HG03196 (cell line): Measurements from ENCODE around the gene ROR2.
A peak's percentile ranks its signal among the peaks of the same experiment; 100 is the strongest.

ENCODE experiments used
- ATAC-seq: cut with Tn5 transposase; IDR thresholded peaks from one replicate; pipeline ENCODE4 v1.9.1; 2021; ENCODE audit not compliant: unreplicated experiment

ROR2 gene

GRCh38 chr9:91753711-91754110 is 196.3 kb downstream of the ROR2 start:
- no peak for ATAC-seq

- ATAC-seq: no peak
Measured at GRCh38 chr9:91751922-91752321, 198.1 kb downstream of the ROR2 start.

DNA sequence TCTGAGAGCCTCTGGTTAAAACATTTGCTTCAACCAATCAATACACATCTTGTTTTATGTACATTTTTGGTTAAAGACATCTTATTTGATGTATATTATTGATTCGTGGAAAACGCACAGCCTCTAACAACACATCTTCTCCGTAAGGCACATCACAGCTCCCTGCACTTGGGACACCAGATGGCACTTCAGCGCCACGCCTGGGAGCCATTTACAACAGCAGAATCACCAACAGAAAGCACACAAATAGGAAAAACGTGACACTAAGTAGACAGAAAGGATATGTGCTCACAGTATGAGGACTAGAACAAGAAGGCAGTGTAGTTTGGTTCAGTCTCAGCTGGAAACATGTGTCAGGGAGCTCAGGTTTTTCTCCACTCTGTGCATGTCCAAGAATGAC is 199.7 kb downstream of the ROR2 start:
- no peak for ATAC-seq

- no peak for ATAC-seq
Measured at GRCh38 chr9:91746904-91747303, 203.1 kb downstream of the ROR2 start.

- no peak for ATAC-seq
Measured at GRCh38 chr9:91746357-91746756, 203.7 kb downstream of the ROR2 start.

DNA sequence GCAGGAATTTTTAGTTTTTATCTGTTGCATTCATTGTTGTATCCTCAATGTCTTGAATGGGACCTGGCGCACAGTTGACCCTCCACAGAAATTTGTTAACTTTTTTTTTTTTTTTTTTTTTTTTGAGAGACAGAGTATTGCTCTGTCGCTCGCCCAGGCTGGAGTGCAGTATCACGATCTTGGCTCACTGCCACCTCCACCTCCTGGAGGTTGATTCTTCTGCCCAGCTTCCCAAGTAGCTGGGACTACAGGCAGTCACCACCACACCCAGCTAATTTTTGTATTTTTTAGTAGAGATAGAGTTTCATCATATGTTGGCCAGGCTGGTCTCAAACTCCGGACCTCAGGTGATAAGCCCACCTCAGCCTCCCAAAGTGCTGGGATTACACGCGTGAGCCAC is 205.9 kb downstream of the ROR2 start:
- ATAC-seq: no peak

DNA sequence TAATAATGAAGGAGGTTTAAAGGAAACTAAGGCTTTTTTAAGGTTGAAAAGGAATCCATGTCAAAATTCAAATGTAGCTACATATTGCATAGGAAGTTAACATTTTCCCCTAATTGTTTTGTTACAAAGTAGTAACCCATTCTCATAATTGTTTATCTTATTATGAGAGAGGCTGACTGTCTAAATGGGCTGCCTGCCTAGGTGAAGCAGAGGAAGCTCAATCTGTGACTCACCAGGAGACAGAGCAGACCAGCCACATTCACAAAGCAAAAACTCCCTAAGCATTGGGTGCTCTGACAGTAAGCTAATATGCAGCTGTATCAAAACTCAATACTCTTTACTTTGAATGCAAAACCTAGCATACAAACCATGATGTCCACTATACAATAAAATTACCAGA is 208.5 kb downstream of the ROR2 start:
- ATAC-seq: no peak

DNA sequence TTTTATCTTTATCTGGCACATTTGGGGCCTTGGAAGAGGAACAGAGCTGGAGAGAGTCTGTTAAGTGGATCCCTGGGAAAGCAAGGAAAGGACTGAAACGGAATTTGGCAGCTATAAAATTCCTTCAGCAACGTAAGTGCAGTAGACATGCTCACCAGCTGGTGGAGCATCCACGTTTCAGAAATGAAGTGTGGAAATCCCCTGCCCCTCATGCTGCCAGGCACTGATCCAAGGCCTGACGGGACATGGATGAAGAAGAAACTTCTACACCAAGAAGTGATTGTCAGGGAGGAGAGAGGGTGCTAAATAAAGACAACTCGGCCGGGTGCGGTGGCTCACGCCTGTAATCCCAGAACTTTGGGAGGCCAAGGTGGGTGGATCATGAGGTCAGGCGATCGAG is 209.3 kb downstream of the ROR2 start:
- no peak for ATAC-seq

- ATAC-seq: no peak
Measured at GRCh38 chr9:91736898-91737601, 213.0 kb downstream of the ROR2 start.

DNA sequence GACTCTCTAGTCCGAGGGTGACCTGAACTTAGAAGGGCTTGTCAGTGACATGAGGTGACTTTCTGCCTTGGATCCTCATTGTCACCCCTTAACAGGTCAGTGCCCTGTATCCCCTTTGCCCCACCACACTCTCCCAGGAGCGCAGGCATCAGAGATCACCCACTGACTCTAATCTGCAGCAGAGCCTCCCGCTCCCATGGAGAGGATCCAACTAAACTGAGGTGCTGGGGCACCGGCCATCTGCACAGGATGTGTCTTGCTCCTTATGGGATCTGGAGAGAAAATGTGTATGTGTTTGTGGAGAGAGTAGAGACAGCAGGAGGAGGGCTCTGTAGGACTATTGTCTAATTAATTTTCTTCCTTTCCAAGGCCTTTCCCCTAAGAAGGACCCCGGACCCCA is 213.7 kb downstream of the ROR2 start:
- ATAC-seq: no peak

DNA sequence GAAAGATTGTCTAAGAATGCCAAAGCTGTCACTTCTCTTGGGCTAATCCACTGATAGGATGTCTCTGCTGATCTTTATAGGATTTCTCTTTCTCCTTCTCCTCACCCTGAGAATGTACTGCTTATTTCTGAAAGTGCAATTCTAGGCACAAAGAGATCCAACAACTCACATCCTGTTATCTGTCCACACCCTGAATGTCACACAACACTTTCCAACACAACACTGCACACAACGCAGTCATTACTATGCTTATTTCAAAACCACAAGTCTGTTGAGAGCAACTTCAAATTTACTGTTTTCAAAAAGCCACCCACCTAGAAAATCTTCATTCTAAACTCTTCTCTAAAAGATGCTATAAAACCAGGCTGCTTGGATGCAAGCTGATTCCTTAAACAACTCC is 215.0 kb downstream of the ROR2 start:
- ATAC-seq: no peak

GRCh38 chr9:91734371-91734981 is 215.6 kb downstream of the ROR2 start:
- ATAC-seq: no peak

DNA sequence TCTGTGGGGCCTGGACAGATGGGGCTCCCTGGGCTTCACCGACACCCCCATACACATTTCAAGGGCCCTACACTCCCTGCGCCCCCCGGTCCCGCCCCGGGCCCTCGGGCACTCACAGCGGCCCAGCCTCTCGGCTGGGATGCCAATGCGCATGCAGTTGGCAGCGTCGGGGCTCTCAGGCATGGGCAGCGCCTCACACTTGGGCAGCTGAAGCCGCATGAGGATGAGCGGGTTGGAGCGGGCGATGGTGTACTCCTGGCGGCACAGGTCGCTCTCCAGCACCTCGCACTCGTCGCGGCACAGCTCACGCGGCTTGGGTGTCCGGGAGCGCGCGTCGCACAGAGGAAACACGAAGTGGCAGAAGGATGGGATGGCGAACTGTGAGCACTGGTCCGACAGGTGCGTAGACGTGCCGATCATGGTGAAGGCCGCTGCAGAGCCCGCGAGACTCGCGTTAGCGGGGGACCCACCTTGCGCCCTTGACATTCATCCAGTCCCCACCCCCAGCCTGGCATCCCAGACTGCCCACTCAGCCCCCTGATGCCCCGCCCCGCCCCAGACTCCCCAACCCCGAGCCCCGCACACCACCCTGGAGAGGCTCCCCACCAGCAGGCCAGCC is 216.9 kb downstream of the ROR2 start:
- ATAC-seq: no peak

- ATAC-seq: no peak
Measured at GRCh38 chr9:91732187-91733005, 217.6 kb downstream of the ROR2 start.

GRCh38 chr9:91730806-91731205 is 219.2 kb downstream of the ROR2 start:
- no peak for ATAC-seq

- no peak for ATAC-seq
Measured at GRCh38 chr9:91729558-91729842, 220.5 kb downstream of the ROR2 start.

GRCh38 chr9:91727972-91728371 is 222.1 kb downstream of the ROR2 start:
- no peak for ATAC-seq

- peak; percentile 48 for ATAC-seq
Measured at GRCh38 chr9:91727316-91727861, 222.6 kb downstream of the ROR2 start.

- no peak for ATAC-seq
Measured at GRCh38 chr9:91726406-91727100, 223.5 kb downstream of the ROR2 start.

DNA sequence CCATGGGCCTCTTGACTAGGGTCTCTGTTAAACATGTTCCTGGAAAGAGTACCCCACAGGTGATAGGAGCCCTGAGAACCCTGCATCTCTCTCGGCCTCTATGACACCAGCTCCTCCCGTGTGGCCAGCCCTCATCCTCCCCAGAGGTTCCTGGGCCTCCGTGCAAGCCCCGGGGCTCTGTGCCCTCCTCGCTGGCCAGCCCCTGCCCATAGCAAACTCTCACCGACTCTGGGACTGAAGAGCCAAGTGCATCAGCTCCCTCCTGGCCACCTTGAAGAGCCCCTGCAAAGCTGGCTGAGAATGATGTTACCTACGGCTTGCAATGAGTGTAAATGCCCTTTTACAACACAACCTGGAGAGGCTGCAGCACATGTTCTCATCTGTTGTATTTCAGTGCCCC is 224.4 kb downstream of the ROR2 start:
- no peak for ATAC-seq
